H1 (cell line): ENCODE data around the gene PPP1R3G. TPM values are rescaled to one million over a fixed set of nuclear protein-coding genes. Genes with fewer than 3 reads are reported as not detected.

Experiments used
- EGR1 ChIP-seq: IDR thresholded peaks from 2 replicates; pipeline ENCODE4 v1.6.1; 2011; ENCODE audit warnings: low read depth, low read length, borderline replicate concordance
- polyA plus RNA-seq, 7 experiments: library from polyadenylated mRNA; depleted of rRNA in 3 of 7; stranded (reverse) in 5 of 7; unstranded in 2 of 7; fragments of >200 nt in 5 of 7; fragments of 200-250 nt in 2 of 7; gene quantifications; 1 replicate in 5 of 7; 2 replicates in 1 of 7; 4 replicates in 1 of 7; pipeline versions ENCODE4 v1.2.1 to v1.2.3, GENCODE V29; 2011 to 2013; ENCODE audit warnings: missing spikeins in 2 of 7, mixed read lengths in 2 of 7
- total RNA-seq: library from RNA; stranded (reverse); fragmentation: NEBNext Ultra II Directional; extraction: Animal tissue kit (Norgen Biotek cat#: 25700); gene quantifications from 2 replicates; pipeline ENCODE4 v1.2.1, GENCODE V29; 2021

The PPP1R3G gene
- total and polyA plus RNA-seq, 2 of the 8 experiments (the other 6 are each of a cell fraction or from before 2014, with no cell fraction given), result 0.03 to 0.09 TPM

DNA sequence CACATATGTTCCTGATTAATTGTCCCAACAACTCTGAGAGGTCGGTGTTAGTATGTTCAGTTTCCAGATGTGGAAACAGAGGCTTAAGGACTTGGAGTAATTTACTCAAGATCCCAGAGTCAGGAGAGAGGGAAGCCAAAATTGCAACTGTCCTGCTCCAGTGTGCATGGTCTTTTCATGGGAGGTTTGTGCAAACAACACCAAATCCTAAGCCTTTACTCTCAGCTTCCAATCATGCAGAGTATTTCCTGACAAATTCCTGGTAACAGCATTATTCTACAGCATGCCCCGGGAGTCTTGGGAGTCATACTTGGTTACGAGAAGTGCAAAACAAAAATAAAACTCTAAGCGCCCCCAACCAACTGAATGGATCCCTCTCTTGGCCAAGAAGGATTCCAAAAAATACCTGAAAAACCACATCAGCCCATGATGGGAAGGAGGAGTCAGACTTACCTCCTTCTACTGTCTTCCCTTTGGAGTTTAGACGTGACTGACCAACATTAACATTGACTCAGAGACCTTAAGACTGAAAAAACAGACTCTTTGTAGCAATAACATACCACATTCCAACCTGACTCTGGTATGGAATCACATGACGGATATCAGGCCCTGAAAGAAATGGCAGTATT lies 30.8 kb upstream of the PPP1R3G start (continued):
- no peak for TF ChIP-seq EGR1
